GM20000 (cell line): ENCODE measurements around the gene CABLES1.

ENCODE experiments used
- DNase-seq: peaks from one replicate; pipeline ENCODE4 v3.0.0; 2012; ENCODE audit warnings: low spot score
- CTCF ChIP-seq: IDR thresholded peaks from 2 replicates; pipeline ENCODE4 v1.5.1; 2012; ENCODE audit warnings: mild to moderate bottlenecking, control low read depth; ENCODE audit errors: extremely low read depth, missing control alignments

The CABLES1 gene

GRCh38 chr18:23306822-23307221 is 171.5 kb downstream of the CABLES1 start:
- no peak for TF ChIP-seq CTCF
- peak; percentile 71 for DNase-seq

GRCh38 chr18:23307567-23308295 is 172.4 kb downstream of the CABLES1 start:
- TF ChIP-seq CTCF, result no peak
- DNase-seq, result peak; percentile 59
